Cardiac septum (tissue), 1 donor: ENCODE data around the gene CACNA1B. TPM values are rescaled to one million over a fixed set of nuclear protein-coding genes. Genes with fewer than 3 reads are reported as not detected.
"Not testable (repeated sequence)": the region's sequence is repeated elsewhere in the genome, so short reads cannot be mapped to it uniquely, and the experiment has no call there.

ENCODE experiments used
- DNase-seq: peaks from one replicate; pipeline ENCODE4 v3.0.0-alpha.2; 2020; ENCODE audit warnings: low spot score
- intact Hi-C: fragments of 100-400 bp; cut with DNase I; formaldehyde crosslinking; loops from one replicate; pipeline ENCODE4 v1.14.0; 2022
- long read RNA-seq: library from polyadenylated mRNA; unstranded; transcript quantifications from one replicate; pipeline ENCODE4 v2.0.0, GENCODE V29; 2021
- total RNA-seq: library from RNA; stranded (reverse); fragmentation: NEBNext Ultra II Directional; extraction: Animal tissue kit (Norgen Biotek cat#: 25700); gene quantifications from one replicate; pipeline ENCODE4 v1.2.1, GENCODE V29; 2021
- donor health status: DM: no; HTN: no; CAD: no.

CACNA1B gene
- total RNA-seq = 0.70 TPM
- long read RNA-seq, partial matches to known transcripts = 0 of 2 reads
- long read RNA-seq, other reads (novel, unspliced or antisense) = 2 of 2 reads

DNA sequence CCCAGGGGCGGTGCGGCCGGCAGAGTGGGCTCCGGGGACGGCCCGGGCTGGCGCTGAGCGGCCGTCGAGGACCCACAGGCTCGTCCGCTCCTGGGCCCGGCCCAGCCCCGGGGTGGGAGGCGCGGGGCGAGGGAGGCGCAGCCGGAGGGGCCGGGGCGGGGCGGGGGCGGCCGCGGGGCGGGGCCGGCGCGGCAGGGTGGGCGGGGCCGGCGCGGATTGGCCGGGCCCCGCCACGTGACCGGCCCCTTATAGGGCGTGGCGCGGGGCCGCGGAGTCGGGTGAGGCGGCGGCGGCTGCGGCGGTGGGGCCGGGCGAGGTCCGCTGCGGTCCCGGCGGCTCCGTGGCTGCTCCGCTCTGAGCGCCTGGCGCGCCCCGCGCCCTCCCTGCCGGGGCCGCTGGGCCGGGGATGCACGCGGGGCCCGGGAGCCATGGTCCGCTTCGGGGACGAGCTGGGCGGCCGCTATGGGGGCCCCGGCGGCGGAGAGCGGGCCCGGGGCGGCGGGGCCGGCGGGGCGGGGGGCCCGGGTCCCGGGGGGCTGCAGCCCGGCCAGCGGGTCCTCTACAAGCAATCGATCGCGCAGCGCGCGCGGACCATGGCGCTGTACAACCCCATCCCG is at the start of gene CACNA1B:
TSS of gene CACNA1B (plus strand) at position 277 of the 617 bp plus-strand sequence. CDS start at position 429, 152 bp downstream.
- DNase-seq, intact Hi-C loops: not testable (repeated sequence)

DNA sequence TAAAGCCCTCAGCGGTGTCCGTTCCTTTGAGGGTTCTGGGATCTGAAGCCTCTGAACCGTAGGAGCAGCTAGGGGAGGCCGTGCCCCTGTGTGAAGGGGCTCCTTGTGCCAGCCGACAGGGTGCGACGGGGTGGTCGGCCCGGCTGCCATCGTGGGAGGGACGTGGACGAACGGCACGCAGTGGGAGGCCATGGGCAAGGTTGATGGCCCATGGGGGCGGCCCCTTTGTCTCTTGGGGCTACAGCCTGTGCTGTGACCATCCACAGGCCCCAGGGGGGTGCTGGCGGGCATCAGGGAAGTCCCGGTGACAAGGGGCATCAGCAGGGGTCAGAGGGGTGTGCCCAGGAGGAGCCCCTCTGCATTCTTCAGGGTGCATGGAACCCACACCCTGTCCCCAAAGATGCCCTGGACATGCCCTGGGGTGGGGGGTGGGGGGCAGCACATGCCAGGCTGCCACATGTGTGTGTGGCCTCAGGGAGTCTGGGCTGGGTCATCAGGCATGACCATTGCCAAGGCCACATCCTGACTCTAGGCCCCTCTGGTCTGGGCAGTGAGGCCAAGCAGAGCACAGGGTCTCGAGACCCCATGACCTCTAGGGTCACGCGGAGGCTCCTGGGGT is 49.6 kb upstream of the CACNA1B start:
- DNase-seq = peak; percentile 59
- intact Hi-C loops = no loop called here

DNA sequence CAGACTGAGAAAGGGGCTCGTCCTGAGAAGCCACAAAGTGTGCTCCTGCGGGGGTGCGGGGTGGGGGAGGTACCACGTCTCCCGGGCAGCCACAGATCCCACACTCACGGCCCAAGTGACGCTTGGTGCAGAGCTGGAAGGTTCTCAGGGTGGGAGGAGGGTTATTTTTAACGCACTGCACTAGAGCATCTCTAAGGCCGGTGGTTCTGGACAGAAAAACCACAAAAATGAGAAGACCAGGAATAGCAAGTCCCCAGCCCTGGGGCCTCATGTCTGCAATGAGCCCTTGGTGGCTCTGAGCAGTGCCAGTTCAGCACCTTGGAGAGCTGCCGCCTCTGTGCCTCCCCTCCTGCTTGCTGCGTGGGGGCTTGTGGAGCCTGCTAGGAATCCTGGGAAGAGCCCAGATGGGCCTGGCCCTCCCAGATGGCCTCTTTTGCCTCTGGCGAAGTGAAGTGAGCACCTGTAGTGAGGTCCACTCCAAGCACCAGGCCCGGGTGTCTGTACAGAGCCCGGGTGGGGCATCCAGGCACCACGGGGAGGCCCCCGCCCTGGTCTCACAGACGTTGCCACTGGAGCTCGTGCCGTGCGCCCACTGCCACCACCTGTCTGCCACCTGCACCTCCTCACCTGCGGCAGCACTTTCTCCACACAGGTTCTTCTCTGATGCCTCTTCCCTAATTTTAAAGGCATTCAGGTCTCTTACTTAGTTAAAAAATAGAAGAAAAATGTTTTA is 48.9 kb upstream of the CACNA1B start:
- intact Hi-C loops = no loop called here
- peak; percentile 69 for DNase-seq

DNA sequence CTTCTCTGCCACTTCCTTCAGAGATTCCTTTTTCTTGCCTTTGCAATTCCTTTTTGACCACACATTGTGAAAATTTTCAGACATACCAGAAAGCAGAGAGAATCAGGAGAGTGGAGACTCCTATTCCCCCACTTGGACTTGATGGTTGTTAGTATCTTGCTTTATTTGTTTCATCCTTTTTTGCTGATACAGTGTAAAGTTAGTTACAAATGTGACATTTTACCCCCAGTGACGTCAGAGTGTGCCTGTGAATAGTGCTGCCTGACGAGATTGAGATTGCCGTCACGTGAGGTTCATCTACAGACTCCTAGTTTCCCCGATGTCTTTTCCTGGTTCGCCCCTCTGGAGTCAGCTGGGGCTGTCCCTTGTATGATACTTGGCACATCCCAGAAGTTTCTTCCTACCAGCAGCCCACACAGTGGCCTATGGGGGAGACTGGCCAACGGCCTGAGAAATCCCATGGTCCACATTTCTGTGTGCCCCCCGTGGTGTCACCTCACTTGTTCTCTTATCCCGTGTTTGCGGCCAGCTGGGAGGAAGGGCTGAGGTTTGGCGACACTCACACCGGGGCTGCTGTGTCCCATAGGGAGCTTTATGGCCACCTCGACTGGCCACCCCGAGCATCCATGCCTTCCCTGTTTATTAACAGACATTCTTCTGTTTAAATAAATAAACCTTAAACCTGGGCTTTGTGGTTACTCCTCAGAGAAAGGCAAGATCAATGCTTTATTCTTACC is 48.2 kb upstream of the CACNA1B start:
- DNase-seq = no peak
- intact Hi-C loops = no loop called here

DNA sequence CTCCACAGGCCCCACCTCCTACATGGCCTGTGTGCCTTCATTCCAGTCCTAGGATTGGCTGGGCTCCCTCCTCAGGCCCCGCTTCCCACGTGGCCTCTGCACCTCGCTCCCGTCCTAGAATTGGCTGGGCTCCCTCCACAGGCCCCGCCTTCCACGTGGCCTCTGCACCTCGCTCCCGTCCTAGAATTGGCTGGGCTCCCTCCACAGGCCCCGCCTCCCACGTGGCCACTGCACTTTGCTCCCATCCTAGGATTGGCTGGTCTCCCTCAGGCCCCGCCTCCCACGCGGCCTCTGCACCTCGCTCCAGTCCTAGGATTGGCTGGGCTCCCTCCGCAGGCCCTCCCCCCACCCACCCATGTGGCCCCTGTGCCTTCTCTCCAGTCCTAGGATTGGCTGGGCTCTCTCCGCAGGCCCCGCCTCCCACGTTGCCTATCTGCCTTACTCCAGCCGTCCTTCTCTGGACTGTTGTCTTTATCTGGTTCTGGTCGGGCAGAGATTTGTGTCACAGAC is 45.3 kb upstream of the CACNA1B start:
- intact Hi-C loops = no loop called here
- no peak for DNase-seq

DNA sequence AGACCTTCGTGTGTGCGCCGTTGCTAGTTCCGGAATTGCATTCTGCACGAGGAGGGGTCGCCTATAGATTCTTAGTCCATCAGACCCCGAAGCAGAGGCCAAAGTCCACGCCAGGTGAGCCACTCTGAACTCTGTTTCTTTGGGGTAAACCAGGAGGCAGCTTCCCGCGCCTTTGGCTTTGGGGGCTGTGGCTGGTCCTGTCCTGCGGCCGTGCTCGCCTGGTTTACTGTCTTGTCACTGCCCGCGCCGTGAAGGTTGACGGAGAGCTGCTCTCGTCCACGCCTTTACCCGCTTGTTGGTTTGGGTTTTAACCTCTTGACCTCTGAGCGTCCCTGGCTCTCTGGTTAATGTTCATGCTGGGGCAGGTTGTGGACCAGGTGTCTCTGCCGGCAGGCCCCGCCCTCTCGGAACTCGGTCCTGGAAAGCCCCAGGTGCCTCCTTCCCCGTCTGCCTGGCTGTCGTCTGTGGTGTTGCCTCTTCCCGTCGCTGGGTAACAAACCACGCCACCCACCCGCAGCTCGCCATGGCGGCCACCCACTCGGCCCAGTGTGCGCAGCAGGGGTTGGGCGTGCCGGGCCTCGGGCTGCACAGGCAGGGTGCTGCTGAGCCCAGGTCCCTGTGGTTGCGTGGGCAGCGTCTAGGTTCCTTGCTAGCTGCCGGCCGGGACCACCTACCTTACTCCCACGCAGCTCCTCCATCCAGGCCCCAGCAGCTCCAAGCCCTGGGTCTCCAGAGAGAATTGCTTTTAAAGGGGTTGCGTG is 44.6 kb upstream of the CACNA1B start:
- no peak for DNase-seq
- intact Hi-C loops = no loop called here

DNA sequence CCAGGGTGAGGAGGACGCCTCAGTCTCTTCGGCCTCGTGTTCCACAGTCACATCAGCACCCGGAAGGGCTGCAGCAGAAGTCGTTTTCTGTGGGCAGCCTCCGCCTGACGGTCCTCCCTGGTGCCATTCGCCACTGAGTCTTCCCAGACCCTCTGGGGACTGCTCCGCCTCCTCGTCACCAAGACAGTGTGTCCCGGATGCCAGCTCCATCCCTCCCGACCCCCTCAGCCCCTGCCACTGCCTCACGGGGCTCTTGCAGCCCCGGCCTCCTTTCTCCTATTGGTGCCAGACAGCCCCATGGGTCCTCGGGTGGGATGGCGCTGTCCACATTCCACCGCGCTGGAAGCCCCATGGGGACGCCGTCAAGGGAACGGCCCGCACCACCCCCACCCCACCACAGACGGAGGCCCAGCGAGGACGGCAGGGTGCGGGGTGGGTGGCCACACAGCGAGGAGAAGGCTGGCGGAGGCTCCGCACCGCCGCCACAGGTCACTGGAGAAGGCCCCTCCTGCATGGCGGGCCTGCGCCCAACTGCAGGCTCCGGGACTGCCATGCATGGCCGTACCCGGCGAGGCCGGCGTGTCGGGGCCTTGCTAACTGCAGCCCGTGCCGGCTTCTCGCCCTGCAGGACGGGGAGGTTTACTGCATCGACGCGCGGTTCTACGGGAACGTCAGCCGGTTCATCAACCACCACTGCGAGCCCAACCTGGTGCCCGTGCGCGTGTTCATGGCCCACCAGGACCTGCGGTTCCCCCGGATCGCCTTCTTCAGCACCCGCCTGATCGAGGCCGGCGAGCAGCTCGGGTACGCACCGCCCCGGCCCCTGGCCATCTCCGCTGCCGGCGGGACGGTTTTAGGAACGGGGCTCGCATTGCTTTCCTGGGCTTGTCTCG is 43.6 kb upstream of the CACNA1B start:
- intact Hi-C loops = no loop called here
- no peak for DNase-seq

DNA sequence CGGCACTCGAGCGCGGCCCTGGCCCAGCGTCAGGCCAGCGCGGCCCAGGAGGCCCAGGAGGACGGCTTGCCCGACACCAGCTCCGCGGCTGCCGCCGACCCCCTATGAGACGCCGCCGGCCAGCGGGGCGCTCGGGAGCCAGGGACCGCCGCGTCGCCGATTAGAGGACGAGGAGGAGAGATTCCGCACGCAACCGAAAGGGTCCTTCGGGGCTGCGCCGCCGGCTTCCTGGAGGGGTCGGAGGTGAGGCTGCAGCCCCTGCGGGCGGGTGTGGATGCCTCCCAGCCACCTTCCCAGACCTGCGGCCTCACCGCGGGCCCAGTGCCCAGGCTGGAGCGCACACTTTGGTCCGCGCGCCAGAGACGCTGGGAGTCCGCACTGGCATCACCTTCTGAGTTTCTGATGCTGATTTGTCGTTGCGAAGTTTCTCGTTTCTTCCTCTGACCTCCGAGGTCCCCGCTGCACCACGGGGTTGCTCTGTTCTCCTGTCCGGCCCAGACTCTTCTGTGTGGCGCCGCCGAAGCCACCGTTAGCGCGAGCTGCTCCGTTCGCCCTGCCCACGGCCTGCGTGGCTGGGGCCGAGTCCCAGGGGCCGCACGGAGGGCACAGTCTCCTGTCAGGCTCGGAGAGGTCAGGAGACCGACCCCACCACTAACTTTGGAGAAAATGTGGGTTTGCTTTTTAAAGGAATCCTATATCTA is 42.6 kb upstream of the CACNA1B start:
- no peak for DNase-seq
- intact Hi-C loops = no loop called here

DNA sequence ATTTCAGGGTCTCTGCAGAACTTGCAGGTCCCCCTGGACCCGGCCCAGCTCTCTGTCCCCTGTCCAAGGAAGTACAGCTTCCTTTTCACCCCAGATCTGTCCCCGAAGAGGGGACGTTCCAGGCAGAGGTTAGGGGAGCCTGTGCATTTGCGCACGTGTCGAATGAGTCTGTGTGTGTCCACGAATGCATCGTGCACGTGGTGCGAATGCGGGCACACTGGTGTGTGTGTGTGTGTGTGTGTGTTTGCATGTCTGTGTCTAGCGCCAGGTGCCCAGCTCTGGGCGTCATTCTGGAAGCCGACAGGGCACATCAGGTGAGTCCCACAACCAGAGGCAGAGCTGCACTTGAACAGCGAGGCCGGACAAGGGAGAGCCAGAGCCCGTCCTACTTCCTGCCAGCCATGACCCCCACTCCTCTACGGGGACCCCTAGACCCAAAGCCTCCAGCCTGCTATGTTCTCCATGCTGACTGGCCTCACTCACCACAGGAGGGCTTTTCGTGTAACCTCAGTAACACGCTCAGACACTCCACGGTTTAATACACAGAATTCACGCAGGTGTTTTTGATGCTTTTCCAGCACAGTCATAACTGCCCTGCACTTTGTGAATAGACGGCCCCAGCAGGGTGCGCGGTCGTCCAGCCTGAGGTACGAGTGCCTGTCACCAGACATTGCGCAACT is 41.3 kb upstream of the CACNA1B start:
- DNase-seq = no peak

DNA sequence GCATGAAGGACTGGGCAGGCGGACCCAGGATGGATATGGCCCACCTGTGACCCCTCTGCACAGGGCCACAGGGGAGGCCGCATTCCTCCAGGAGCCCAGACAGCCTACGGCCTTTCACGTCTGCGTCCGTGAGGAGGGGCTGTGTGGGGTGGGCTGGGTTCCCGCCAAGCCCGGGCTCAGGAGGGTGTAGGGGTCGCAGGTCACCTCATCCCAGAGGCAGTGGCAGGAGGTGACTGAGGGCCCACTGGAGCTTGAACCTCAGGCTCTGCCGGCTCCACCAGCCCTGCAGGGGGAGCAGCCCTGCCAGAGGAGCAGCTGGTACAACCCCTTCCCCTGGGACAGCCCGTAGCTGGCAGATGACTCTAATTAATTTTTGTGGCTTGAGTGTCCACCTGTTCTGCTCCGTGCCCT is 40.7 kb upstream of the CACNA1B start:
- intact Hi-C loops = no loop called here

More for the DNA sequence above, 41.3 kb upstream of the CACNA1B start:
- intact Hi-C loops = no loop called here

DNA sequence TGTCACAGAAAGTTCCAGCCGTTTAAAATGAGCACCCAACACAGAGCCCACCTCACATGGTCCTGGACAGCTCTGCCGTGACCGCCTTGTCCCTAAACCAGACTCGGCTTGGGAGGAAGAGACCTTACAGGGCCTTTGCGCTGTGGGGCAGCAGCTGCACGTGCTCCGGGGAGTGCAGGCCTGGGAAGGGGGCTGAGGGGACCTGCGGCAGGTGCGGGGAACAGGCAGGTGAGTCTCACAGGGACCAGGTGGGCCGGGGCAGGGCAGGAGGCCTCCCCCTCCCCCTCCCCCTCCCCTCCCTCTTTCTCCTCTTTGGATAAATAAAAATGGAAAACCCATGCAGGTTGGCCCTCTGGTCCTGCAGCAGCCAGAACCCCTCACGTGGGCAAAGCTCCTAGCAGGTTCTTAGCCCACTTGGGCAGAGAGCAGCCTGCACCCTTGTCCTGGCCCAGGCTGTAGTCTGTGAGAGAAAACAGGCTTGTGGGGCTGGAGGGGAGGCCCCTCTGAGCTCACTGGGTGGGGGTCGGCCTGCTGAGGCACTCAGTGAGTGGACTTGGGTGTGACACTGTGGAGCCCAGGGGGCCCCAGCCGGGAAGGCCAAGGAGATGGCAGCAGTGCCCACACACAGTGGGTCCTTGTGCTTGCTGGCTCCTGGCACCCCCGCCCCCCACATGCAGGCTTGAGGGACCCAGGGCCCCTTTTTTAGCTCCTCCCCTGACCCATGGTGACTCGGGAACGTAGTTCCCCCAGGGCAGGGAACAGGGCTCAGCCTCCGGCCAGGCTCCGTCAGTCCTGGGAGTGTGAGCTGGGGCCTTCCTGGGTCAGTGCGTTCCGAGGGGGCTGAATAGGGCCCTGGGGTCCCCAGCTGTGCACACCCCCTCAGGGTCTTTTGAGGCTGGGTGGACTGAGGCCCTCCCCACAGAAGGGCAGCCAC is 40.0 kb upstream of the CACNA1B start:
- DNase-seq = no peak
- intact Hi-C loops = no loop called here

More for the DNA sequence above, 40.7 kb upstream of the CACNA1B start:
- no peak for DNase-seq

DNA sequence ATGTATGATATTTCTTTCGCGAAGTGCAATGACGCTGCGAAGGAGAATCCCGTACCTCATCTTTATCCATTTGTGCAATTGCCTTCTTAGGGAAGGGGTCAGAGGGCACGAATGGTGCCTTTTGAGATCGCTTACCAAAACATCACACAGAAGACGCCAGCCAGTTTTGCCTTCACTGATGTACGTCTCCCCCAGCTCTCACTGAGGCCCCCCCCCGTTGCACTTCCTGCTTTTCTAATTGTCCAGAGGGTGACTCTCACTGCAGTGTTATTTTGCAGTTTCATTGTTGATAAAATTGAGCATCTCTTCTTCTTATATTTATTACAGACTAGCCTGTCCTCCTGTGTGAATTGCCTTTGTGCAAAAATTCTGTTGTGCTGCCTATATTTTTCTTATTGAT is 39.0 kb upstream of the CACNA1B start:
- DNase-seq = no peak
- intact Hi-C loops = no loop called here

DNA sequence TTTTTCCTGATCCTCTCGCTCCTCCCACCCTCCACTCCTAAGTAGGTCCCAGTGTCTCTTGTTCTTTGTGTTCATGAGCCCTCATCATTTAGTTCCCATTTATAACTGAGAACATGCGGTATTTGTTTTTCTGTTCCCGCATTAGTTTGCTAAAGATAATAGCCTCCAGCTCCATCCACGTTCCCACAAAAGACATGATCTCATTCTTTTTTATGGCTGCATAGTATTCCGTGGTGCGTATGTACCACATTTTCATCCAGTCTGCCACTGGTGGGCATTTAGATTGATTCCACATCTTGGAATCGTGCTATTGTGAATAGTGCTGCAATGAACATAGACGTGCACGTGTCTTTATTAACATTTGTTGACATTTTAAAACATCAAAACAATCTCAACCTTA is 34.2 kb upstream of the CACNA1B start:
- intact Hi-C loops = no loop called here
- no peak for DNase-seq

DNA sequence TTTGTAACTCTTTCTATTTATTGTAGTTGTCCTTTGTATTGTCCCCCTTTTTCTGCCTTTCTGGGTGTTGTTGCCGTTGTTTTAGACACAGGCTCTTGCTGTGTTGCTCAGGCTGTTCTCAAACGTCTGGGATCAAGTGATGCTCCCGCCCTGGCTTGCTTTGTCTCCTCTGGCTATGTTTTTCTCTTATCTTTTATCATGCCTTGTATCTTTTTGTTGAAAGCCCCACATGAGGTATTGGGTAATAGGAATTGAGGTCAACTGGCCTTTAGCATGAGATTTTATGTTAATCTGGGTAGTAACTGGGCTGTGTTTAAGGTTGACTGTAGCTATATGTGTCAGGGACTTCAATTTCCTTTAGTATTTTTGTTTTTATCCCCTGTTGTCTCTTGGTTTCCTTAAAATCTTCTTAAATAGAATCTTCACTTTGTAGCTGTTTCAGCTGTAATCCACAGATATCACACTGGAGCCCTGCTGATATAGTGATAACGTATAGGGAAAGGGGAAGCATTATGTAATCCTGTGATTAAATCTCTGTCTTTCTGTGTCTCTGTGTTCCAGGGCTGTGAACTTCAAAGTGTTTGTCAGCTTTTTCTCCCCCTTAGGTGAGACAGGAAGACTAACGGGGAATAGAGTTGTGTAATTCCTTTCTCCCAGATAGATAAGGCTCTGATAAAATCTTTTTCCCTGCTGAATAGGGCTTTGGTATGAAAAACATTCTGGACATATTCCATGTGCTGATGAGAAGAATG is 25.9 kb upstream of the CACNA1B start:
- intact Hi-C loops = no loop called here
- no peak for DNase-seq

DNA sequence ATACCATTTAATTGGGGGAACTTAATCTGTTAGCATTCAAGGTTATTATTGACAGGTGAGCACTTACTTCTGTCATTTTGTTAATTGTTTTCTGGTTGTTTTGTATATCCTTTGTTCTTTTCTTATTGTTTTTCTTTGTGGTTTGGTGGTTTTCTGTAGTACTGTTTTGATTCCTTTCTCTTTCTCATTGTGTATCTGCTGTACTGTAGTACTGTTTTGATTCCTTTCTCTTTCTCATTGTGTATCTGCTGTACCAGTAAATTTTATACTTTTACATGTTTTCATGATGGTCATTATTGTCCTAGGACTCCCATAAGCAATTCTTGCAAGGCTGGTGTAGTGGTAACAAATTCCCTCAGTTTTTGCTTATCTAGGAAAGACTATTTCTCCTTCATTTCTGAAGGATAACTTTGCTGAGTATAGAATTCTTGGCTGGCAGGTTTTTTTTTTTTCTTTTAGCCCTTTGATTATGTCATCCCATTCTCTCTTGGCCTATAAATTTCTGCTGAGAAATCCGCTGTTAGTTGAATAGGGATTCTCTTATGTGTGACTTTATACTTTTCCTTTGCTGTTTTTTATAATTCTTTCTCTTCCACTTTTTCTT is 24.1 kb upstream of the CACNA1B start:
- intact Hi-C loops = no loop called here
- no peak for DNase-seq
